IMR-90 (cell line): Measurements from ENCODE around the gene MAN1C1. TPM values are rescaled to one million over a fixed set of nuclear protein-coding genes. Genes with fewer than 3 reads are reported as not detected.

Source experiments
- ATAC-seq: fragments of 200-7000 bp; cut with Tn5 transposase; 2 replicates; pipeline ENCODE4 v1.9.1; 2020; ENCODE audit warnings: low read depth, mild to moderate bottlenecking, moderate library complexity
- BruUV-seq: library from RNA; stranded (reverse); fragments of 400-500 nt; replicated peaks from 2 replicates; lab custom pipeline; 2021; lab: Mats Ljungman, UMichigan
- CTCF ChIA-PET: fragments of 300-600 bp; formaldehyde crosslinking; extraction: SDS; loops from one replicate; lab custom pipeline; 2021; ENCODE audit warnings: antibody characterized with exemption; lab: Yijun Ruan, JAX
- POLR2A ChIA-PET: fragments of 300-600 bp; sonication (Branson Sonifier 250); formaldehyde crosslinking; loops from one replicate; lab custom pipeline; 2022; ENCODE audit warnings: antibody characterized with exemption; ENCODE audit not compliant: unreplicated experiment; lab: Charles Lee
- DNase-seq: peaks from one replicate; pipeline ENCODE4 v3.0.0; 2013
- H2AFZ ChIP-seq: replicated peaks from 2 replicates; pipeline ENCODE3; 2013; ENCODE audit warnings: low read length, mild to moderate bottlenecking; ENCODE audit not compliant: poor library complexity
- H2AK5ac ChIP-seq: 2 replicates; pipeline ENCODE4 v1.6.1; 2013; ENCODE audit warnings: low read depth, low read length, inconsistent platforms
- H2AK9ac ChIP-seq: replicated peaks from 2 replicates; pipeline ENCODE3; 2013; ENCODE audit warnings: mild to moderate bottlenecking, low read depth, low read length, moderate library complexity; ENCODE audit not compliant: poor library complexity
- H2BK120ac ChIP-seq: 2 replicates; pipeline ENCODE4 v1.6.1; 2013; ENCODE audit warnings: low read depth, low read length, inconsistent platforms
- H2BK15ac ChIP-seq: 3 replicates; pipeline ENCODE4 v1.6.1; 2013; ENCODE audit warnings: low read depth, low read length, inconsistent platforms
- H2BK20ac ChIP-seq: 2 replicates; pipeline ENCODE4 v1.6.1; 2013; ENCODE audit warnings: low read depth, mild to moderate bottlenecking, inconsistent platforms, low read length, moderate library complexity
- H2BK5ac ChIP-seq: 2 replicates; pipeline ENCODE4 v1.6.1; 2013; ENCODE audit warnings: mild to moderate bottlenecking, low read depth, low read length, inconsistent platforms; ENCODE audit not compliant: poor library complexity, severe bottlenecking
- H3K14ac ChIP-seq: replicated peaks from 2 replicates; pipeline ENCODE4 v1.6.1; 2013; ENCODE audit warnings: low read depth, low read length, inconsistent platforms
- H3K18ac ChIP-seq: 2 replicates; pipeline ENCODE4 v1.6.1; 2013; ENCODE audit warnings: low read depth, low read length, control low read depth
- H3K23ac ChIP-seq: 2 replicates; pipeline ENCODE4 v1.6.1; 2013; ENCODE audit warnings: low read depth, low read length, inconsistent platforms
- H3K27ac ChIP-seq: 2 replicates; pipeline ENCODE4 v1.5.1; 2013; ENCODE audit warnings: mild to moderate bottlenecking, control low read depth, low read length; ENCODE audit not compliant: insufficient read depth
- H3K27me3 ChIP-seq: 2 replicates; pipeline ENCODE4 v1.6.1; 2013; ENCODE audit warnings: low read length; ENCODE audit not compliant: control insufficient read depth, insufficient read depth
- H3K36me3 ChIP-seq: 2 replicates; pipeline ENCODE4 v1.6.1; 2013; ENCODE audit warnings: low read length, mixed read lengths; ENCODE audit not compliant: control insufficient read depth, insufficient read depth
- H3K4ac ChIP-seq: 2 replicates; pipeline ENCODE4 v1.6.1; 2013; ENCODE audit warnings: low read depth, low read length, inconsistent platforms
- H3K4me1 ChIP-seq: 2 replicates; pipeline ENCODE4 v1.6.1; 2013; ENCODE audit warnings: low read length, mixed read lengths; ENCODE audit not compliant: control insufficient read depth, insufficient read depth
- H3K4me2 ChIP-seq: 2 replicates; pipeline ENCODE4 v1.6.1; 2013; ENCODE audit warnings: low read depth, mild to moderate bottlenecking, control low read depth, low read length, moderate library complexity
- H3K4me3 ChIP-seq: 2 replicates; pipeline ENCODE4 v1.5.1; 2013; ENCODE audit warnings: low read depth, mild to moderate bottlenecking, control low read depth, low read length, moderate library complexity; ENCODE audit not compliant: insufficient read depth
- H3K56ac ChIP-seq: 2 replicates; pipeline ENCODE4 v1.6.1; 2013; ENCODE audit warnings: low read length, inconsistent platforms; ENCODE audit not compliant: insufficient read depth; ENCODE audit errors: extremely low read depth
- H3K79me1 ChIP-seq, 2 experiments: 2 replicates each; pipeline ENCODE4 v1.6.1; 2013; ENCODE audit warnings: low read length in 2 of 2, inconsistent platforms in 1 of 2, low read depth in 1 of 2
- H3K9ac ChIP-seq: 2 replicates; pipeline ENCODE4 v1.6.1; 2013; ENCODE audit warnings: low read depth, low read length, control low read depth
- H3K9me1 ChIP-seq: 2 replicates; pipeline ENCODE4 v1.6.1; 2013; ENCODE audit warnings: low read length, inconsistent platforms; ENCODE audit not compliant: insufficient read depth
- H3K9me3 ChIP-seq: 2 replicates; pipeline ENCODE4 v1.6.1; 2013; ENCODE audit warnings: low read length; ENCODE audit not compliant: control insufficient read depth, insufficient read depth
- H4K20me1 ChIP-seq: 2 replicates; pipeline ENCODE4 v1.6.1; 2013; ENCODE audit warnings: low read length, inconsistent platforms; ENCODE audit not compliant: insufficient read depth
- H4K5ac ChIP-seq: 2 replicates; pipeline ENCODE4 v1.6.1; 2013; ENCODE audit warnings: mild to moderate bottlenecking, low read depth, low read length, control low read depth
- H4K8ac ChIP-seq, 2 experiments: 2 replicates each; pipeline ENCODE4 v1.6.1; 2013; ENCODE audit warnings: low read depth in 2 of 2, low read length in 2 of 2, control low read depth in 1 of 2, inconsistent platforms in 1 of 2
- H4K91ac ChIP-seq: 2 replicates; pipeline ENCODE4 v1.6.1; 2013; ENCODE audit warnings: low read depth, low read length, inconsistent platforms; ENCODE audit not compliant: insufficient read depth
- CTCF ChIP-seq: conservative IDR thresholded peaks from 2 replicates; pipeline ENCODE4 v1.5.1; 2012; ENCODE audit warnings: mild to moderate bottlenecking, low read depth, low read length, improper control_type of control experiment
- FOS ChIP-seq: fragments of 150-350 bp; IDR thresholded peaks from 2 replicates; pipeline ENCODE4 v1.6.1; 2016; ENCODE audit warnings: low read depth, low read length
- MAZ ChIP-seq: IDR thresholded peaks from 2 replicates; pipeline ENCODE4 v1.6.1; 2012; ENCODE audit warnings: low read depth, mild to moderate bottlenecking, low read length, improper control_type of control experiment, moderate library complexity, borderline replicate concordance
- MXI1 ChIP-seq: IDR thresholded peaks from 2 replicates; pipeline ENCODE4 v1.6.1; 2012; ENCODE audit warnings: low read depth, mild to moderate bottlenecking, low read length, moderate library complexity, borderline replicate concordance
- RAD21 ChIP-seq: IDR thresholded peaks from 2 replicates; pipeline ENCODE4 v1.6.1; 2012; ENCODE audit warnings: low read length, improper control_type of control experiment
- SMC3 ChIP-seq: fragments of 150-350 bp; IDR thresholded peaks from 2 replicates; pipeline ENCODE4 v1.6.1; 2016; ENCODE audit warnings: low read depth, mild to moderate bottlenecking, antibody characterized with exemption, low read length, moderate library complexity
- WGBS, 2 experiments: methylation state at CpG; one replicate each; pipeline versions ENCODE4 v1.1.5 to v1.1.7; 2013; ENCODE audit warnings: missing lambda C conversion rate in 2 of 2; ENCODE audit not compliant: insufficient read length in 1 of 2; ENCODE audit errors: extremely low coverage in 2 of 2; 5-methylcytosine and 5-hydroxymethylcytosine counted together
- dilution Hi-C: fragments of 300-500 bp; cut with HindIII; formaldehyde crosslinking; loops from one replicate; pipeline ENCODE4 v1.14.3; 2018; ENCODE audit warnings: low sequenced_read_pairs; ENCODE audit not compliant: unreplicated experiment
- in situ Hi-C: fragments of 300-500 bp; cut with MboI; formaldehyde crosslinking; loops from 3 replicates; pipeline ENCODE4 v1.14.3; 2019; ENCODE audit warnings: low sequenced_read_pairs, inconsistent platforms, mixed read lengths
- intact Hi-C: fragments of 100-400 bp; cut with micrococcal nuclease; formaldehyde crosslinking; loops from 2 replicates; pipeline ENCODE4 v1.10.0; 2022
- polyA plus RNA-seq, 3 experiments: library from polyadenylated mRNA; depleted of rRNA; stranded (reverse); fragments of >200 nt; gene quantifications; 2 replicates each; pipeline ENCODE4 v1.2.3, GENCODE V29; 2012; ENCODE audit warnings: low replicate concordance in 1 of 3
- total RNA-seq: library from RNA; depleted of rRNA; stranded (reverse); fragments of >200 nt; gene quantifications from 2 replicates; pipeline ENCODE4 v1.2.3, GENCODE V29; 2012

Gene MAN1C1
- total and polyA plus RNA-seq, 2 of the 4 experiments (the other 2 are of a cell fraction), result 3.2 to 11.3 TPM

DNA sequence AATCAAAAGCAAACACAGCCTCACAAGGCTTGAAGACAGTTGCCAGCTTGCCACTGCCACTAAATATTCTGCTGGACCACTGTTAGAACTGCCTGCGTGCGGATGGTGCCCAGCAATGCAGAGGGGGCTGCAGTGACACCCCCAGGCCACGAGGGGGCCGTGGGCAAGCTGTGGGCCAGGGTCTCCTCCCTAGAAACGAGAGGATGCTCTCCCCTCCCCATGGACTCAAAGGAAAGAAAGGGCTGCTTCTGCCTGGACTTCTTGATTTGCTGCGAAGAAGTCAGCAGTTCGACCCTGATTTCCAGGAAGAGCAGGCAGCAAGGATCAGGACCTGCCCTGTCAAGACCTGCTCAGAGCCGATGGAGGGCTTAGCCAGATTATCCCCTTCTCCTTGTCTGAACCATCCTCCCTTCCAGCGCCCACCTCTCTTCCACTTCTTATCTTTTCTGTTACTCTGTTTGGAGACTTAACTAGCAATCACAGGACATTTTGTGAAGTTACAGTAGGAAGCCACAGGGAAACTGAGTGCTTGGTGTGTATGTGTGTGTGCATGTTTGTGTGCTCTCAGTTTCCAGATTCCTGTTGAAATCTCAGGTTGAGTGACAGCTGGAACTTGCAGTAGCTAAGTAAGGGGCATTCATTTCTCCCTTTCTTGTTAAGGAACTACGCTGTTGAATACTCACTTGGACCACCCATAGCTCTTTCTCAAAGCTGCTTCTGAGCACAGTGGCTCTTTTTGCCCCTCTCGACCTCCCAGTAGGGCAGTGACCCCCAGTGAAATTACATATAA, 2.7 kb downstream of the MAN1C1 start:
- H3K4ac ChIP-seq, result peak overlapping the region; percentile 33
- peak overlapping the region in 1 of 2 experiments; percentile 42; a peak in 1 of 4 replicates for H4K8ac ChIP-seq
- WGBS, 2 experiments, result 20% methylated on average over 1 of the region's 11 CpGs; no CpG with 5 or more reads in 1 of the 2 experiments
- intact Hi-C loops, result loop anchor here (1.0 to 5.0 kb wide), 3 partner anchors 48 to 178 kb away; no protein-coding TSS in a partner anchor
- H2BK120ac ChIP-seq, result no peak overlapping the region
- H3K4me3 ChIP-seq, result peak overlapping the region; percentile 69; the same call in 1 of the 2 replicates
- H3K23ac ChIP-seq, result peak overlapping the region; percentile 80; the same call in 1 of the 2 replicates
- H3K79me1 ChIP-seq, result peaks cover 5 to 19% of the 10 kb centered on the region in 2 experiments; a peak in 2 of 4 replicates
- H3K9me1 ChIP-seq, result 0 out of 2 replicates have a peak, but pooled peaks cover 2% of the 10 kb centered on the region
- POLR2A ChIA-PET, result no interaction called here
- peak overlapping the region; percentile 34 for H2AK9ac ChIP-seq
- TF ChIP-seq CTCF (peak; percentile 66), MXI1 (no peak), RAD21 (peak; percentile 64), FOS (no peak), SMC3 (peak; percentile 68), MAZ (peak; percentile 40; the same call in 1 of the 2 replicates)
- H2AK5ac ChIP-seq, result peak overlapping the region; percentile 47
- peaks cover 17% of the 10 kb centered on the region; the same call in 1 of the 2 replicates for H4K20me1 ChIP-seq
- H3K27me3 ChIP-seq, result peaks cover 3% of the 10 kb centered on the region; the same call in 1 of the 2 replicates
- H3K4me2 ChIP-seq, result peak overlapping the region; percentile 96
- in situ Hi-C loops, result no loop called here
- no peak overlapping the region for H3K18ac ChIP-seq
- H3K14ac ChIP-seq, result peak overlapping the region; percentile 60; the same call in 1 of the 2 replicates
- CTCF ChIA-PET, result interaction anchor here (1.1 to 1.9 kb wide), 6 partner anchors 11 to 183 kb away, joined by 3 to 7 read pairs (median 4); no protein-coding TSS in a partner anchor
- no peak overlapping the region for H2BK5ac ChIP-seq
- H4K5ac ChIP-seq, result no peak overlapping the region
- peak overlapping the region; percentile 71; the same call in 1 of the 2 replicates for H2BK20ac ChIP-seq
- H3K36me3 ChIP-seq, result no peaks in the 10 kb centered on the region; the same call in 1 of the 2 replicates
- H3K27ac ChIP-seq, result no peak overlapping the region
- peak overlapping the region; percentile 59 for H2AFZ ChIP-seq
- H3K56ac ChIP-seq, result no peak overlapping the region
- BruUV-seq, result no TSS peak
- peaks cover 7% of the 10 kb centered on the region; the same call in 1 of the 2 replicates for H3K4me1 ChIP-seq
- DNase-seq, result peak; percentile 14
- dilution Hi-C loops, result no loop called here
- no peaks in the 10 kb centered on the region for H3K9me3 ChIP-seq
- peak overlapping the region; percentile 24; the same call in 1 of the 2 replicates for H3K9ac ChIP-seq
- H4K91ac ChIP-seq, result no peak overlapping the region
- peak overlapping the region; percentile 39; the same call in 1 of the 3 replicates for H2BK15ac ChIP-seq
- ATAC-seq, result no peak
